Kidney (tissue), 14 donors: ENCODE data around the gene WFDC1. TPM values are rescaled to one million over a fixed set of nuclear protein-coding genes. Genes with fewer than 3 reads are reported as not detected.

Source experiments
- DNase-seq, 5 donors: peaks; one replicate each; pipeline ENCODE4 v3.0.0-alpha.2; 2013 to 2020
- FAIRE-seq: peaks from 2 replicates; lab custom pipeline; 2012; peaks lifted over from hg19 to GRCh38; lab: Jason Lieb, UNC
- H3K27ac ChIP-seq, 2 donors: one replicate each; pipeline ENCODE4 v1.7.0; 2013; ENCODE audit warnings: low read depth in 2 of 2, low read length in 2 of 2, inconsistent platforms in 1 of 2
- H3K27me3 ChIP-seq: one replicate; pipeline ENCODE4 v1.7.1; 2013; ENCODE audit warnings: low read length, inconsistent platforms; ENCODE audit not compliant: control insufficient read depth, insufficient read depth
- H3K36me3 ChIP-seq, 3 donors: one replicate each; pipeline versions ENCODE4 v1.7.0 to v1.7.1; 2013; ENCODE audit warnings: low read length in 3 of 3, control low read depth in 1 of 3, inconsistent platforms in 1 of 3; ENCODE audit not compliant: insufficient read depth in 3 of 3, control insufficient read depth in 2 of 3
- H3K4me1 ChIP-seq, 3 donors: one replicate each; pipeline versions ENCODE4 v1.7.0 to v1.7.1; 2013; ENCODE audit warnings: low read length in 3 of 3, inconsistent platforms in 1 of 3, low read depth in 1 of 3; ENCODE audit not compliant: control insufficient read depth in 2 of 3, insufficient read depth in 2 of 3
- H3K4me3 ChIP-seq, 3 donors: one replicate each; pipeline versions ENCODE4 v1.7.0 to v1.8.1; 2013; ENCODE audit warnings: low read length in 3 of 3, control low read depth in 1 of 3, inconsistent platforms in 1 of 3
- H3K9ac ChIP-seq, 3 donors: one replicate each; pipeline versions ENCODE4 v1.7.0 to v1.7.1; 2013; ENCODE audit warnings: low read length in 3 of 3, control low read depth in 1 of 3, inconsistent platforms in 1 of 3
- H3K9me3 ChIP-seq, 3 donors: one replicate each; pipeline versions ENCODE4 v1.7.0 to v1.7.1; 2013; ENCODE audit warnings: low read length in 3 of 3, control low read depth in 1 of 3, inconsistent platforms in 1 of 3; ENCODE audit not compliant: control insufficient read depth in 2 of 3, insufficient read depth in 1 of 3
- intact Hi-C: fragments of 100-400 bp; cut with DNase I; formaldehyde crosslinking; loops from one replicate; pipeline ENCODE4 v1.11.1; 2022
- polyA plus RNA-seq: library from polyadenylated mRNA; stranded (reverse); fragments of 350-450 nt; fragmentation: Illumina TruSeq; extraction: RNeasy Lipid Tissue Mini Kit (QIAGEN cat#74804); gene quantifications from one replicate; pipeline ENCODE4 v1.2.3, GENCODE V29; 2014; ENCODE audit warnings: low read depth, low replicate concordance; ENCODE audit not compliant: insufficient read depth
- total RNA-seq: library from RNA; stranded (reverse); fragmentation: NEBNext Ultra II Directional; extraction: Animal tissue kit (Norgen Biotek cat#: 25700); gene quantifications from one replicate; pipeline ENCODE4 v1.2.1, GENCODE V29; 2021
- TF ChIP-seq, protein P1 (sequence below): IDR thresholded peaks from 3 replicates; pipeline ENCODE4 v1.5.1; 2012; ENCODE audit warnings: mild to moderate bottlenecking, moderate library complexity, borderline replicate concordance; ENCODE audit not compliant: insufficient read depth; ENCODE audit errors: extremely low read depth
- donor health status: control.
- donor health status: control.
- donor health status: control.
- donor health status: control.
- donor health status: control.
- donor health status: DM: yes; HTN: yes; CAD: no.
- donor health status: Normal renal cell carcinoma (clear cell type).

The WFDC1 gene
- total and polyA plus RNA-seq, 2 donors from 2014 or later, result 11.1 to 34.8 TPM

DNA sequence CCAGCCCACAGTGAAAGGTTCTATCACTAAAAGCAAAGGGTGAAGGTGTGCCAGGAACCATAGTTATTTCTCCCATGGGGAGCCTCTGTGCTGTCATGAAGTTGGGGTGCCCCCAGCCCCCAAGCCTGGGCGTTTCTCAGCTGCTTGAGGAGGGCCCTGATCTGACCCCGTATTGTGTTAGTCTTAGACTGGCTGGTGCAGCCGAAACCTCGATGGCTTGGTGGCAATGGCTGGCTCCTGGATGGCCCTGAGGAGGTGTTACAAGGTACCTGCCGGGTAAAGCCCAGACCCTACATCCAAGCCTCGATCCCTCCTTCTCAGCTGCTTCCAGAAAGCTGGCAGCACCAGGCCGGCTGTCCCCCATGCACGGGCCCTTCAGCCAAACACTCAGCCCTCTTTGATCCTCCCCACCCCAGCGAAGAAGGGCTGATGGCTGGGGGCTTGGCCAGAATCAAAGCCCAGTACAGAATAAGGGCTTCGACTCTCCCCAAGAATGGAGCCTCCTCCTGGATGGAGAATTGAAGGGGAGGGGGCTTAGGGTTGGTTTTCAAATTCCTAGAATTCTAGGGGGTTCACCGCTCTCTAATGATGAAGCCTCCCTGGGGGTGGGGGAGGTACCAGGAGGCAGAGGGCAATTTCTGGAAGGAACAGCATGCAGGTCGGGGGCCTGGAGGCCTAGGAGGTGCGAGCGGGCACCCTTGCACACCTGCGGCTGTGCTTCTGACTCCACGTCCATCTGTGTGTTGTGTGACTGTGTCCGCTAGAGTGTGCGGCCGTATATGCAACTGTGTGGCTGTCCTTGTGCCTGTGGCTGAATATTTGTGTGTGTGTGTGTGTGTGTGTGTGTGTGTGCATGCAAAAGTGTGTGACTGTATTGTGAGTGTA lies 23.7 kb downstream of the WFDC1 start:
- DNase-seq (peak in 1 of 5 donors; percentile 45), FAIRE-seq (no peak)
- Histone ChIP-seq H3K9me3 (peaks cover 1 to 3% (median 3%) of the 10 kb centered on the region in 3 donors), H3K9ac (no peak overlapping the region), H3K4me1 (no peaks in the 10 kb centered on the region), H3K27ac (no peak overlapping the region), H3K36me3 (no peaks in the 10 kb centered on the region), H3K27me3 (no peaks in the 10 kb centered on the region), H3K4me3 (no peak overlapping the region)
- intact Hi-C loops, result no loop called here
- TF ChIP-seq, protein P1, sequence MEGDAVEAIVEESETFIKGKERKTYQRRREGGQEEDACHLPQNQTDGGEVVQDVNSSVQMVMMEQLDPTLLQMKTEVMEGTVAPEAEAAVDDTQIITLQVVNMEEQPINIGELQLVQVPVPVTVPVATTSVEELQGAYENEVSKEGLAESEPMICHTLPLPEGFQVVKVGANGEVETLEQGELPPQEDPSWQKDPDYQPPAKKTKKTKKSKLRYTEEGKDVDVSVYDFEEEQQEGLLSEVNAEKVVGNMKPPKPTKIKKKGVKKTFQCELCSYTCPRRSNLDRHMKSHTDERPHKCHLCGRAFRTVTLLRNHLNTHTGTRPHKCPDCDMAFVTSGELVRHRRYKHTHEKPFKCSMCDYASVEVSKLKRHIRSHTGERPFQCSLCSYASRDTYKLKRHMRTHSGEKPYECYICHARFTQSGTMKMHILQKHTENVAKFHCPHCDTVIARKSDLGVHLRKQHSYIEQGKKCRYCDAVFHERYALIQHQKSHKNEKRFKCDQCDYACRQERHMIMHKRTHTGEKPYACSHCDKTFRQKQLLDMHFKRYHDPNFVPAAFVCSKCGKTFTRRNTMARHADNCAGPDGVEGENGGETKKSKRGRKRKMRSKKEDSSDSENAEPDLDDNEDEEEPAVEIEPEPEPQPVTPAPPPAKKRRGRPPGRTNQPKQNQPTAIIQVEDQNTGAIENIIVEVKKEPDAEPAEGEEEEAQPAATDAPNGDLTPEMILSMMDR, result no peak

DNA sequence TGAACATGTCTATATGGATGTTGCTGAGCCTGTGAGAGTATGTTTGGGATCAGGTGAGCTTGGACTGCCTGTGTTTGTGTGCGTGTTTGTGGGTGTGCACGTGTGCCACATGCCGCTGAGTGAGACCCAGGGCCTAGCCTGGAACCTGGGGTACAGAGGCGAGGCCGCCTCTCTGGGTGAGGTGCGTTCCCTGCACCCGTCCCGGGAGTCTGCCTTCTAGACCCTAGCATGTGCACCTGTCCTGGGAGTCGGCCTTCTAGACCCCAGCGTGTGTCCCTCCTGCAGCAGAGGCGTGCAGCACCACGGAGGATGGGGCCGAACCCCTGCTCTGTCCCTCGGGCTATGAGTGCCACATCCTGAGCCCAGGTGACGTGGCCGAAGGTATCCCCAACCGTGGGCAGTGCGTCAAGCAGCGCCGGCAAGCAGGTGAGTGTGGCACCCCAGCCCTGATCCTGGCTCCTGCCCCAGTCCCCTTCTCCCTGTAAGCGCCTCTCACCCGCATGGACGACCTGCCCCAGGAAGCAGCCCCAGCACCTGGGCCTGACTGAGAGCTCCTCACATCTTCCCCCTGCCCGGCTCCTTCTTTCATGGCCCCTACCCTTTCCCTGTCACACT lies 24.6 kb downstream of the WFDC1 start:
- no peak overlapping the region for H3K4me3 ChIP-seq
- no peaks in the 10 kb centered on the region for H3K36me3 ChIP-seq
- H3K9ac ChIP-seq, result no peak overlapping the region
- FAIRE-seq (no peak), DNase-seq (peak in 1 of 5 donors; percentile 78)
- no peaks in the 10 kb centered on the region for H3K27me3 ChIP-seq
- intact Hi-C loops, result no loop called here
- H3K9me3 ChIP-seq, result peaks cover 1 to 3% (median 3%) of the 10 kb centered on the region in 3 donors
- no peaks in the 10 kb centered on the region for H3K4me1 ChIP-seq
- TF ChIP-seq, protein P1, result no peak
- no peak overlapping the region for H3K27ac ChIP-seq

DNA sequence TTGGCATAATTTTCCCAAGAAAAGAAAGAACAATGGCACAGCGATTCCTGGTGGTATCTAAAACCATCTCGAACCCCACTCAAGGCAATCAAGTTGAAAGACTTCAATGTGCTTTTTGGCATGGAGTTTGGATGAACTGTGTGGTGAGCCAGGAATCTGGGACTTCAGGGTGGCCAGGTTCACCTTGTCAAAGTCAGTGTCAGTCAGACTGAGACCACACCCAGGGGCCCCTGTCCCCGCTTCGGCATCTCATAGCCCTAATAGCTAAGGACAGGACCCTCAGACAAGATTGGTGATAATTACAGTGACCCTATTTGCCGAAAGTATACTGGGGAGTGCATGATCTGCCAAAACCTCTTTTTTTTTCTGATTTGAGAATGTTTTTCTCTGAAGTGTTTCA lies 25.8 kb downstream of the WFDC1 start:
- TF ChIP-seq, protein P1, result no peak
- no peak for FAIRE-seq
- H3K9me3 ChIP-seq, result peaks cover 0 to 3% (median 3%) of the 10 kb centered on the region in 3 donors
- no peaks in the 10 kb centered on the region for H3K36me3 ChIP-seq
- no peak for DNase-seq
- no peak overlapping the region for H3K9ac ChIP-seq
- no peaks in the 10 kb centered on the region for H3K4me1 ChIP-seq
- no peak overlapping the region for H3K27ac ChIP-seq
- H3K4me3 ChIP-seq, result no peak overlapping the region
- H3K27me3 ChIP-seq, result no peaks in the 10 kb centered on the region
- intact Hi-C loops, result no loop called here
